WTC11 (cell line): ENCODE measurements around the gene MTOR.

Source experiments
- TF ChIP-seq, protein P1 (sequence below): sonication (generic); formaldehyde crosslinking; IDR thresholded peaks from 2 replicates; pipeline ENCODE4 v1.8.1; 2023; ENCODE audit warnings: mild to moderate bottlenecking, missing genetic modification reagents
- TF ChIP-seq, protein P2 (sequence below): fragments of 200-600 bp; IDR thresholded peaks from 2 replicates; pipeline ENCODE4 v1.8.0; 2022; ENCODE audit warnings: antibody characterized with exemption
- TF ChIP-seq, protein P3 (sequence below): sonication (generic); formaldehyde crosslinking; IDR thresholded peaks from 2 replicates; pipeline ENCODE4 v1.8.0; 2022; ENCODE audit warnings: mild to moderate bottlenecking, missing genetic modification reagents

DNA sequence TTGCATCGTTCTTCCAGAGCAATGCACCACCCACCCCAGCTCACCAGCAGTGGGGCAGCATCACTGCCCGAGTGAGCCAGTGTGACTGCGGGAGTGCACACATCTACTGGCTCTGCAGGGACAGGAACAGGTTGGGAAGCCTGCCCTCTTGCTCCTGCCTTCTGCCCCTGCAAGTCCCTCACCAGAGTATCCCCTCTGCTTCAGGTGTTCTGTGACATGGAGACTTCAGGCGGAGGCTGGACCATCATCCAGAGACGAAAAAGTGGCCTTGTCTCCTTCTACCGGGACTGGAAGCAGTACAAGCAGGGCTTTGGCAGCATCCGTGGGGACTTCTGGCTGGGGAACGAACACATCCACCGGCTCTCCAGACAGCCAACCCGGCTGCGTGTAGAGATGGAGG is 69.0 kb downstream of the MTOR start:
- TF ChIP-seq, protein P1, sequence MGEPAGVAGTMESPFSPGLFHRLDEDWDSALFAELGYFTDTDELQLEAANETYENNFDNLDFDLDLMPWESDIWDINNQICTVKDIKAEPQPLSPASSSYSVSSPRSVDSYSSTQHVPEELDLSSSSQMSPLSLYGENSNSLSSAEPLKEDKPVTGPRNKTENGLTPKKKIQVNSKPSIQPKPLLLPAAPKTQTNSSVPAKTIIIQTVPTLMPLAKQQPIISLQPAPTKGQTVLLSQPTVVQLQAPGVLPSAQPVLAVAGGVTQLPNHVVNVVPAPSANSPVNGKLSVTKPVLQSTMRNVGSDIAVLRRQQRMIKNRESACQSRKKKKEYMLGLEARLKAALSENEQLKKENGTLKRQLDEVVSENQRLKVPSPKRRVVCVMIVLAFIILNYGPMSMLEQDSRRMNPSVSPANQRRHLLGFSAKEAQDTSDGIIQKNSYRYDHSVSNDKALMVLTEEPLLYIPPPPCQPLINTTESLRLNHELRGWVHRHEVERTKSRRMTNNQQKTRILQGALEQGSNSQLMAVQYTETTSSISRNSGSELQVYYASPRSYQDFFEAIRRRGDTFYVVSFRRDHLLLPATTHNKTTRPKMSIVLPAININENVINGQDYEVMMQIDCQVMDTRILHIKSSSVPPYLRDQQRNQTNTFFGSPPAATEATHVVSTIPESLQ, result no peak
- TF ChIP-seq, protein P2, sequence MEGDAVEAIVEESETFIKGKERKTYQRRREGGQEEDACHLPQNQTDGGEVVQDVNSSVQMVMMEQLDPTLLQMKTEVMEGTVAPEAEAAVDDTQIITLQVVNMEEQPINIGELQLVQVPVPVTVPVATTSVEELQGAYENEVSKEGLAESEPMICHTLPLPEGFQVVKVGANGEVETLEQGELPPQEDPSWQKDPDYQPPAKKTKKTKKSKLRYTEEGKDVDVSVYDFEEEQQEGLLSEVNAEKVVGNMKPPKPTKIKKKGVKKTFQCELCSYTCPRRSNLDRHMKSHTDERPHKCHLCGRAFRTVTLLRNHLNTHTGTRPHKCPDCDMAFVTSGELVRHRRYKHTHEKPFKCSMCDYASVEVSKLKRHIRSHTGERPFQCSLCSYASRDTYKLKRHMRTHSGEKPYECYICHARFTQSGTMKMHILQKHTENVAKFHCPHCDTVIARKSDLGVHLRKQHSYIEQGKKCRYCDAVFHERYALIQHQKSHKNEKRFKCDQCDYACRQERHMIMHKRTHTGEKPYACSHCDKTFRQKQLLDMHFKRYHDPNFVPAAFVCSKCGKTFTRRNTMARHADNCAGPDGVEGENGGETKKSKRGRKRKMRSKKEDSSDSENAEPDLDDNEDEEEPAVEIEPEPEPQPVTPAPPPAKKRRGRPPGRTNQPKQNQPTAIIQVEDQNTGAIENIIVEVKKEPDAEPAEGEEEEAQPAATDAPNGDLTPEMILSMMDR, result no peak
- TF ChIP-seq, protein P3, sequence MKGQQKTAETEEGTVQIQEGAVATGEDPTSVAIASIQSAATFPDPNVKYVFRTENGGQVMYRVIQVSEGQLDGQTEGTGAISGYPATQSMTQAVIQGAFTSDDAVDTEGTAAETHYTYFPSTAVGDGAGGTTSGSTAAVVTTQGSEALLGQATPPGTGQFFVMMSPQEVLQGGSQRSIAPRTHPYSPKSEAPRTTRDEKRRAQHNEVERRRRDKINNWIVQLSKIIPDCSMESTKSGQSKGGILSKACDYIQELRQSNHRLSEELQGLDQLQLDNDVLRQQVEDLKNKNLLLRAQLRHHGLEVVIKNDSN (CRISPR knock-in tag), result no peak
